NCI-H1436 (cell line): ENCODE results near the gene WWC2.
"Not testable (repeated sequence)": the region's sequence is repeated elsewhere in the genome, so short reads cannot be mapped to it uniquely, and the experiment has no call there.

Experiments
- DNase-seq: peaks from one replicate; lab custom pipeline; 2025; lab: John Stamatoyannopoulos, UW

The WWC2 gene

DNA sequence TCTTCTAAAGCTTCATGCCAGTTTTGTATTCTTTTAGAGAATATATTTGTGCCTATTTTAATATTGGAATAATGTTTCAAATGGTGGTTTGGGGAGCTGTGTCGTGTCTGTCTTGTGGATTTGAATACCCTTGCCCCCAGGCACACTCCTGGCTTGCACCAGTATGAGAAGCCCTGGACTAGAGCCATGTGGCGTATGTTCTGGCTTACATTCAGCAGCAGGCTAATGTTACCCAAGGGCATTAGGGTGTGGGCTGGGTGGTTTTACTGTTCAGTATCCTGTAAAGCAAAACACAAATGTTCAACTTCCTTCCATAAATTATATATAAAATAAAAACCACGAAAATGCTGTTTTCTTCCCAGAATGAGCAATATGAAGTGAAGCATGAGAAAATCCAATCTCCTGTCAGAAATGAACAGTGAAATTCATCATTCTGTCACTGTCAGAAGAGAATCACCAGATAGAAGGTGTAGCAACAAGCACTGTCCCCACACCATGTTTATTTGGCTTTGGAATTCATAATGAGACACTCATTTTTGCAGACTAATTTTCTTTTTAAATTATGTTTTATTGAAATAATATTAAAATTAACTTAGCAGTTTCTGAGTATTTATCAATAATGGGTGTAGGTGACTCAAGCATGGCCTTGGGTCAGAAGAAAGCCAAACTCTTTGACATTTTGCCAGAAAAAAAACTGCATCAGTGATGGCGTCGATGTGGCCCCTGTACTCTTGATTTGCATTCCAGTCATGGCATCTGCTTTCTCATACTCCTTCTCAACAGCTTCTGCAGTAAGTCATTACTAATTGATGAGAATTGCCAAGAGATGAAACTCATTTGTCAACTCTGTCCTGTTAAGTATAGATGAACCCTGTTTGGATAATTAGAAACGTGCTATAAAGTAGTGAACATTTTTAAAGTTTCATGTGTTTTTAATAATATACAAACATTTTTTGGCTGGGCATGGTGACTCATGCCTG is 43.8 kb downstream of the WWC2 start:
- DNase-seq = no peak

DNA sequence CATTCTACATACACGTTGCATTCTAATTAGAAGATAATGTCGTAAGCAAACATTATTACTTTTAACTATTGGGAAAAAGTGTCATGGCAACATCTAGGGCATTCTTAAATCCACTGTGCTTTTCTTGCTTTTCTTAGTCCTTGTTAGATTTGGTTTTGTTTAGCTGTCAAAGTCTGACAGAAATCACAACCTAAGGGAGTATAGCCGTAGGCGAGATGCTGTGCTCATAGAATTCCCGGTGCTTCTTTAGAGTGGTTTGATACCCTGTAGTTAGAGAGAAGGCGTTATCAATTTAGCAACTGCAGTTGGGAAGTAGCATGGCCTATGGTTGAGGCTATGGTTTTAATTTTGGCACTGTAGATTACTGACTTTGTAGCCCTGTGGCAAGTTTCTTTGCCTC is 45.7 kb downstream of the WWC2 start:
- no peak for DNase-seq

DNA sequence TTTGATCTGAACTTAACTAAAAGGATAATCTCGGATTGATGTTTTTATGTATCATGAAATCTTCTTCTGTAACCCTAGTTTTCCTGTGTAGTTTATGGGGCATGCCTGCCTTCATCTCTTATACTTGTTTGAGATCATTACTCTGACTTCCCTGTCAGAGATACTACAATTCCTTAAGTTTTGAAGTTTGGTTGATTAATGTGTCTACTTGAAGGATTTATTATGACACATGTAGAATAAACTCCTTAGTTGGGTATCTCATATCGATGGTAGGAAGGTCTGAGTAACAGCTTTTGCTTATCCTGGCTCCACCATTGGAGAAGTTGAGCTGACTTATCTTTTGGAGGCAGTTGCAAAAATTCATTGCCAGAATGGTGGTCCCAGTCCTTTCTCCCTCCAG is 46.7 kb downstream of the WWC2 start:
- no peak for DNase-seq

DNA sequence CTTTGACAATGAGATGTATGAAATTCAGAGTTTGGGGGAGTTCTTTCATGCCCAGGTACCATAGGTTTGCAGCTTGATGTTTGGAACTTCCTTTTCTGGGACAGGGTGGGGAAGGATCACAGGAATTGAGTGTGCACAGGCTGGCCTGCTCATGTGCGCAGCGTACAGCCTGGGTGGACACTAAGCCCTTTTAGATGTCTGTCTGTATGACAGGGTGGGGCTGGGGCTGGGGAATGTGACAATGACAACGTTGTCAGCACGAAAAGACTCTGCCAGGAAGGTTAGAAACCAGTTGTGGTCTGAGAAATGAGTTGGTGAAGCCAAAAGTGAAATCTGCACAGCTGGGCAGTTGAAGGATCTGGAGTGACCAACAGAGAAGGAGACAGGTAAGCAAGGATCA is 47.4 kb downstream of the WWC2 start:
- no peak for DNase-seq

DNA sequence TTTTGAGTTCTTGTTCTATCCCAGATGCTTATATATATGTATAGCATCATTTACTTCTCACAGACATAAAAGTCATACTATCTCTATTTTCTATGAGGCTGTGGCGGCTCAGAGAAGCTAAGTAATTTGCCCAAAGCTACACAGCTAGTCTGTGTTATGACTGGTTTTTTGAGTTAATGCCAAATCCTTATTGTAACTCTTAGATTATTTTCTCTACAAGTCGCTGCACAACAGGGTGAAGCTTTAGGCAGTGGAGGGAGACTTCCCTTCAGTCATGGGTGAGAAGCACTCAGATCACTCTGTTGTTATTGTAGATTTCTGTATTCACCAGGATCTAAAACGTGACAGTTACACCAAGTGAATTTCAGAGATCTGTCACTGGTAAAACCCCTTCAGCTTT is 48.1 kb downstream of the WWC2 start:
- DNase-seq = no peak

DNA sequence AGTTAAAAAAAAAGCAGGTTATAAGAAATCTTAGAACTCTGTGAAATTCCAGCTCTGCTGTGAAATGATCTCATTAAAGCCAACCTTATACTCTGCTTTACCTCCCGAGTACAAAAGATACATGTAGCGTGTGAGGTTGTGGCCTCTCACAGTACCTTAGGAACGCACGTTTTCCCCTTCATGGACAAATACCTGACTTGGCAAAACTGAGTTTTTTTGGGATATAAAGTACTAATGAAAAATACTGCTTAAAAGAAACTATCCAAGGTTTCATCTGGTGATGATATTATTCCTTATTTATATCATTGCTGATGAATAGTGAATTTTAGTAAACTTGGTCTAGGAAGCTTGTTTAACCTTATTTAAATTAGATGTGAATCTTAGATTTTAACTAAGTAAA is 48.9 kb downstream of the WWC2 start:
- no peak for DNase-seq

DNA sequence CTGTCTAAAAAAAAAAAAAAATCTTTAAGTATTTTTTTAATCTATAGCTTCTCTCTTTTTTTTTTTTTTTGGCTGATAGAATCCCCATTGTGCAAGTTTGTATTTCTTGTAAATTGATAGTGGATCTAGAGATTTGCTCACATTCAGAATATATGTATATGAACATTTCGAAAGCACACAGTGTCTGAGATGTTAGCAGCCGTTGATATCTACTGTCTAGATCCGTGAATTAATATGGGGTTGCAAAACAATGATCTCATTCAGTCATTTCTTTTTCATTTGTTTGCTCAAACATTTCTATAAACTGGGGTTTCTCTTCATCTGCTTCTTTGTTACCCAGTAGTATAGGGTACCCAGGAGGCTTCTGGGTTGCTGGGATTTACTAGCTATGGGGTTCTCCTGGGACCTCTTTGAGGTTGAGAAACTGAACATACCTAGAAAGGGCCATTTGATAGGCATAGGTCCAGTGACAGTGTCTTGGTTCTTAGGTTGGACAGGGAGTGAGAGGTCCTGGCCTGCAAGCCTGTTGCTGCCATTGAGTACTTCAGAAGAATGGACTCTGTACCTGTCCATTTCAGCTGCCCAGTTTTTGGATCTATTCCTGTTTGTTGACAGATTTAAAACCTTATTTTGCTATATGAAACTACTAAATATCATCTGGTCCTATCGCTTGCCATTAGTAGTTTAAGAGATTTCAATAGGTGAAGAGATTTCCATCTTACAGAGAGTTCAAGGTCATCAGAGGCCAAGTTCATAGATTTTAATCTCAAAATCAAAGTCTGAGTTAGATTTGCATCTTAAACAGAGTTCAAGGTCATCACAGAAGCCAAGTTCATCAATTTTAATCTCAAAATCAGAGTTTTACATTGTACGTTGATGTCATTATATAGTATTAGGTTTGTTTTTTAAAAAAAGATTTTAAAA is 50.8 kb downstream of the WWC2 start:
- no peak for DNase-seq

DNA sequence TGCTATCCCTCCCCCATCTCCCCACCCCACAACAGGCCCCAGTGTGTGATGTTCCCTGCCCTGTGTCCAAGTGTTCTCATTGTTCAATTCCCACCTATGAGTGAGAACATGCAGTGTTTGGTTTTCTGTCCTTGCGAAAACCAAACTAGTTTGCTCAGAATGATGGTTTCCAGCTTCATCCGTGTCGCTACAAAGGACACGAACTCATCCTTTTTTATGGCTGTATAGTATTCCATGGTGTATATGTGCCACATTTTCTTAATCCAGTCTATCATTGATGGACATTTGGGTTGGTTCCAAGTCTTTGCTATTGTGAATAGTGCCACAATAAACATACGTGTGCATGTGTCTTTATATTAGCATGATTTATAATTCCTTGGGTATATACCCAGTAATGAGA is 51.6 kb downstream of the WWC2 start:
- DNase-seq = not testable (repeated sequence)

DNA sequence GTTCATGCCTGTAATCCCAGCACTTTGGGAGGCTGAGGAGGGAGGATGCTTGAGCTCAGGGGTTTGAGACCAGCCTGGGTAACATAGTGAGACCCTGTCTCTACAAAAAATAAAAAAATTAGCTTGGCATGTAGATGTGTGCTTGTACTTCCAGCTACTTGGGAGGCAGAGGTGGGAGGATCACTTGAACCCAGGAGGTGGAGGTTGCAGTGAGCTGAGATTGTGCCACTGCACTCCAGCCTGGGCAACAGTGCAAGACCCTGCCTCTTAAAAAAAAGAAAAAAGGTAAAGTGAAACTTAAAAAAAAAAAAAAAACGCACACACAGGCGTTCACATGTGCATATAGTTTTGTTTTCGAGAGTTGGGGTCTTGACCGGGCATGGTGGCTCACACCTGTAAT is 53.2 kb downstream of the WWC2 start:
- DNase-seq = not testable (repeated sequence)

DNA sequence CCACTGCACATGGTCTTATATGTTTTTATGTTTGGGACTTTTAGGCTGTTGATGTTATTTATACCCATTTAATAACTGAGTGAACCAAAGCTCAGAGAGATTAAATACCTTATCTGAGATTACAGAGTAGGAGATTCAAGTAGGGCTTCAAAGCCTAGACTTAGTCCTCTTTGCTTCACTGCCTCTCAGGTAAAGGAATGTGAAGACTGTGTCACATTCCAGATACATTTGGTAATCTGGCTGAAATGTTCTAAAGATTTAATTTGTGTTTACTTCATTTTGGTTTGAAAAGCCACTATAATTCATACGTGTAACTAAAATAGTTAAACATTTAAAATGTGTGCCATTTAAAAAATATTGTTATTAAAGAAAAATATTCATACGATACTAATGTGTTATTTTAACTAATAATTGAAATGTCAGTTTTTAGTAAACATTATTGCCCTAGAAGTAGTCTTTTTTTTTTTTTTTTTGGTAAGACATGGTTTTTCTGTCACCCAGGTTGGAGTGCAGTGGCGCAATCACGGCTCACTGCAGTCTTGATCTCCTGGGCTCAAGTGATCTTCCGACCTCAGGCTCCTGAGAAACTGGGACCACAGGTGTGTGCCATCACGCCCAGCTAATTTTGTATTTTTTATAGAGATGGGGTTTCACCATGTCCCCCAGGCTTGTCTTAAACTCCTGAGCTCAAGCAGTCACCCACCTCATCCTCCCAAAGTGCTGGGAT is 54.3 kb downstream of the WWC2 start:
- DNase-seq = no peak

DNA sequence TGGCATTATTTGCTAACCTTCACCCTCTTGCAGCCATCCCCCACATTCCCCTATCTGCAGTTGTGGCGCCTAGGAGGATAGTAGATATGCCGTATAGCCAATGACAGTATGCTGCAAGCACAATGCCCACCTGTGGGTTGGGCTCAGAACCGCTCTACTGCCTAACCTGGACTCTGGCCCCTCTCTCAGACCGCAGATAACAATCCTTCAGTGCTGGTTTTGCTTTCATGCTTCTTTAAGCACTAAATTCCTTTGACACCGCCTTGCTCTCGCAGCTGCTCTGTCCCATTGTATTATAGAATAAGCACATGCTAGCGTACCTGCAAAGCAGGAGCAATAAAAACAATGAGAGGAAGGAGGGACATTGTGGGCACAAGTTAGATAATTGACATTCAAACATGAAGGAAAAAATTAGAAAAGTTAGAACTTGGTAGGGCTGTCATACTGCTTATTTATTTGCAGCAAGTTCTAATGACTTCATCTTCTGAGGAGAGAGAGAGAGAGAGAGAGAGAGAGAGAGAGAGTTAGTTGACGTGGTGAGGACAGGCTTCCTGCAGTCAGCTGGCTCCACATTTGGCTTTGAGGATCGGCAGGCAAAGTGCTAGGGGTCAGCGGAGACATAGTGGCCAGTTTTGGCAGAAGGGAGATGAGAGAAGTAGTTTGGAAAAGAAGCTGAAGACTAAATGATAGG is 55.8 kb downstream of the WWC2 start:
- no peak for DNase-seq

DNA sequence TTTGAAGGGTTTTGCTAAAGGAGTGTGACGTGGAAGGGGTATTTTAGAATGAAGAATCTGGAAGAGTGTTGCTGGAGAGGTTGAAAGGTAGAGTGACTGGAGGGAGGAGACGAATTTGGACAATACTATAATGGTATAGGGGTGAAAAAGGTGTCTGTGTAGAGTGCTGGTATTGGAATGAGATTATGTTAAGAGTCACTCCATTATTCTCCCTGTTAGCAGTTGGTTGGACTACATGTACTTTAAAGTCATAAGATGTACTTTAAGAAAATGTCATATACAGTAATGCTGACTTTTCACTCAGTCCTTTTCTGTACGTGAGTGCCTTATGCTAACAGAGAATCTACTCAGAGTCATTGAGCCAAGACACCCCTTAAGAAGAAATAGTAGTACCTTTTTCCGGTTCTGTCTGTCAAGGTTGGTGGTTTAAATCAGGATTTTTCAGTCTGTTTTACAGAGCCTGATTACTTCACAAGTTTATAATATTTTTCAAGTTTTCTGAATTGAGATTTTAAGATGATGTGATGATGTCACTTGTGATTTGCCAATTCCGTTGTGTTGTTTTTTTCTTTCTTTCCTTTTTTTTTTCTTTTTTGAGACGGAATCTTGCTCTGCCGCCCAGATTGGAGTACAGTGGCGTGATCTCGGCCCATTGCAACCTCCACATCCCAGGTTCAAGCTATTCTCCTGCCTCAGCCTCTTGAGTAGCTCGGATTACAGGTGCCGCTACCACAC is 56.6 kb downstream of the WWC2 start:
- no peak for DNase-seq

DNA sequence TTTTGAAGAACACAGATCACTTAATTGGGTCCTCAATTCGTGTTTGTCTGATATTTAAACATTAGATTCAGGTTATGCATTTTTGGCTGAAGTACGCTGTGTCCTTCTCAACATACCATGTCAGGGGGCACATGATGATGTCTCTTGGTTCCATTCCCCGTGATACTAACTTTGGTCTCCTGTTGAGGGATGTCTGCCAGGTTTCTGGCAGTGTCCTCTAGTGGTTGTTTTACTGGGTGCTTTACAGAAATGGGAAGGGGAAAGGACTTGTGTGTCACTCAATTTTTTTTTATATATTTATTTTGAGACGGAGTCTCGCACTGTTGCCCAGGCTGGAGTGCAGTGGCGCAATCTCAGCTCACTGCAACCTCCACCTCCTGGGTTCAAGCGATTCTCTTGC is 58.2 kb downstream of the WWC2 start:
- no peak for DNase-seq

DNA sequence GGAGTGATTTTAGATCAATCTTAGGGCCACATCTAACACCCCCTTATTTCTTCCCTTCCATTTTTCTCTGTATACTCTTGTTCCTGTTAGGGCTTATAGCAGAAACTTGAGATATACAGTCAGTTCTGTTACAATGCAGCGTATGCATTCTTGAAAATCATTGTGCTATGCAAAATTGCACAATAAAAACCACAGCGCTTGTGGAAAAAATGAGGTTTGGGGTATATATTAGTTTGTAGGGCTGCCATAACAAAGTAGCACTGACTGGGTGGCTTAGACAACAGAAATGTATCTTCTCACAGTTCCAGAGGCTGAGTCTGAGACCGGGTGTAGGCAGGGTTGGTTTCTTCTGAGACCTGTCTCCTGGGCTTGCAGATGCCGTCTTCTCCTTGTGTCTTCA is 59.0 kb downstream of the WWC2 start:
- DNase-seq = no peak

DNA sequence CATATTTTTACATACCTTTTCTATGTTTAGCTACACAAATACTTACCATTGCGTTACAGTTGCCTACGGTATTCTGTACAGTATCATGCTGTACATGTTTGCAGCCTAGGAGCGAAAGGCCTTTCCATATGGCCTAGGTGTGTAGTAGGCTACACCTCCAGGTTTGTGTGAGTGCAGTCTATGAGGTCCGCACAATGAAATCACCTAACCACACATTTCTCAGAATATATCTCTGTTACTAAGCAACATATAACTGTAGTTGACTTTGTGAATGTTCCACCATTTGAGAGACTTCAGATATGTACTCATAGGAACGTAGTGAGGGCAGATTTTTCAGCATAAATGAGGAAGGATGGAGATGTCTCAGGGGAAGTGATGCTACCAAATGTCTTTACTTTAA is 62.6 kb downstream of the WWC2 start:
- DNase-seq = no peak

DNA sequence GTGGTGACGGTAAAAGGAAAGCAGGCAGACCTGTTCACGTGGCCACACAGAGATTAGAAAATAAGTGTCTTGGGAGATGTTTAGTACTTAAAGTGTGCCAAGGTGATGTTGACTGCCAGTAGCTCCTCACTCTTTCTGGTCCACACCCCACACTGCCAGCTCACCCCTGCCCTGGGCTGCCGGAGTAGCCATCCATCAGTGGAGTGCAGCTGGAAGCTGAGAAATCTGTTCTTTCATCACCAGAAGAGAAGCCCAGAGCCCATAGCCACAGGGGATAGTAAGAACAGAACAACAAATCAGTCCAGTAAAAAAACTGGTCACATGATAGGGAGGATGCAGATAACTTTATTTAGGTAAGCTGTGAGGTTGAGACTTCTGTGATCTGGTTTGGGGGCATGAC is 64.1 kb downstream of the WWC2 start:
- DNase-seq = no peak

DNA sequence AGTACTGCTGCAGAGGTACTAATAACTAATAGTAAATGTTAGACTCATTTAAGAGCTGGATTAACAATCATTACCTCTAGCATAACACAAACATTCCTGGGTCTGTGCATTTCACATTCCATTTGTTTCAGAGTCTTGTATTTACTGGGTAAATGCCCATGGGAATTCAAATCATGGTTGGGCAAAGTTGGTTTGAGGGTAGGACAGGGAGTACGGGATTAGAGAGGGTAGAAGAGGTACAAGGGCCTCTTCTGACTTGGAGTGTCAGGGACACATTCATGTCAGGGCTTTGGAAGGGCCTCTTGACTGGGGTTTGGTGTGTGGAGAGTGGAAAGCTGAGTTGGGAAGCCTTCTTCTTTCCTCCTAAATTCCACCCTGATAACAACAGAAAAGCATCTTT is 65.9 kb downstream of the WWC2 start:
- no peak for DNase-seq

DNA sequence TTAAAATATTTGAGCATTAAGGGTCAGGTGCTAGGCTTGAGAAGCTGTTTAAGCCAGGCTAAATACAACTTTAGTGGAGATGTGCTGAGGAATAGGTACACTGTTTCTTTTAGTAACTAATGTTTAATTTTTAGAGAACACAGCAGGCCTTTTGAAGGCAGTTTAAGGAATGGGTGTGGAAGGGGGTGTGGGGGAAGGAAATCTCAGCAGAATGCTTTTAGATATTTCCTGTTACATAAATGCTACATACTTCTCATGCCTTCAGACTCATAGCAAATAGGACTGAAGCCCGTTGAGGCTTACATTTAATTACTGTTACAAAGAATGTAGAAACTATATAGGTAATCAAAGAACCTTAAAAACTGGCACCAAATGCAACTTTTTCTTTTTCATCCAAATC is 66.3 kb downstream of the WWC2 start:
- DNase-seq = no peak

DNA sequence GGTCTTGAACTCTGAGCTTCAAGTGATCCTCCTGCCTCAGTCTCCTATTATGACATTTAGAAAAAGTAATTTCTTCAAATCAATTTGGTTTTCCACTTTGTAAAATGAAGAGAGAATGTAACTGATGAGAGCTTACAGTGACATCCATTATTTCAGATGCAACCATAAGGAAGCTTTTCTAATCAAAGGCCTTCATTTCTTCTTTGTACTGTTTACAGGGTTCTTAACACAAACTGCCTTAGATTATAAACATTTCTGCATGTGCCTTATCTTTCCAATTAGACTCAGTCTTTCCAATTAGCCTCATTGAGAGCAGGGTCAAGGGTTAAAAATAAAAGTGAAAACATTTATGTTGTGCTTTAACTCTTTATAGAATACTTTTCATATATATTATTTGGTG is 71.8 kb downstream of the WWC2 start:
- no peak for DNase-seq

DNA sequence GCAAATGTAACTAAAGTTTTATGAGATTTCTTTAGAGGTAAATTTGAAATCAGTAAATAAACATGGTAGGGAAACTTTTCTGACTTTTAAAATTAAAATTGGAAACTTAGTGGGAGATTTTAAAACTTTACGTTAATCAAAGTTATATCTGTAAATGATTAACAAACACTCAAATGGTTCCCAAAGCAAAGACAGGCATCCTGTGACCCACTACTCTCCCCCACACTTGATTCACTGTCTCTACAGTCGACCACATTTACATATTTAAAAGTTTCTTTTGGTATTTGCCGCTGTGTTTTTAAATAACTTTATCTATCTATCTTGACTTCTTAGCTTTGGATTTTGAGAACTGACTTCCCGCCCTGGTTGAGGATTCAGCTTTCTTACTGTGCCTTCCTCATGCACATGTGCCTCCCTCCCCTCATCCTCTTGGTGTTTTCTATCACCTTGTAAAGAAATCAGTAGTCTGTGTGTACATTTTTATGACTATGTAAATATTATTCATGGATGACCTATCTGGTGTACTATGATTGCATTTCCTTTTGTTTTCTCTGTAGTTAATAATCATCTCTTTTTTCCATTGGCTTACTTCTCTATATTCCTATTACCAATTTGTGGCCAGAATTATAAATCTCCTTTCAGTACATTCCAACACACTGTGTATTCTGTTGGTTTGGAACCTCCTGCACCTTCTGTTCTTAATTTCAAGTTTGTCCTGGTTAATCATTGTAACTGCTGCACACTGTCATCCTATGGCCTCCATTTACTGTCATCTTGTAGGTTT is 72.6 kb downstream of the WWC2 start:
- DNase-seq = no peak
